HCT116 (cell line): ENCODE results near the gene GJC1. TPM values are rescaled to one million over a fixed set of nuclear protein-coding genes. Genes with fewer than 3 reads are reported as not detected.

Experiments
- ATAC-seq: fragments of 200-7000 bp; cut with Tn5 transposase; 2 replicates; pipeline ENCODE4 v1.9.1; 2020; ENCODE audit warnings: mild to moderate bottlenecking, moderate library complexity
- BruUV-seq: library from RNA; stranded (reverse); fragments of 400-500 nt; replicated peaks from 2 replicates; lab custom pipeline; 2021; lab: Mats Ljungman, UMichigan
- CTCF ChIA-PET: fragments of 300-600 bp; sonication (Branson Sonifier 250); formaldehyde crosslinking; loops from one replicate; lab custom pipeline; 2021; ENCODE audit warnings: antibody characterized with exemption; lab: Charles Lee
- POLR2A ChIA-PET: fragments of 300-600, 350-600 bp; sonication (Branson Sonifier 250); formaldehyde crosslinking; loops from one replicate; lab custom pipeline; 2021; ENCODE audit warnings: antibody characterized with exemption; lab: Charles Lee
- RAD21 ChIA-PET, 2 experiments: fragments of 300-600 bp; sonication (Branson Sonifier 250); formaldehyde crosslinking; loops; one replicate each; lab custom pipeline; 2023; ENCODE audit warnings: low total read pairs in 2 of 2; ENCODE audit not compliant: uncharacterized antibody in 2 of 2, unreplicated experiment in 2 of 2, low non-redundant PET in 1 of 2; lab: Charles Lee
- DNase-seq: peaks from one replicate; pipeline ENCODE4 v3.0.0-alpha.2; 2010; ENCODE audit warnings: low read depth, low spot score
- H2AFZ ChIP-seq: fragments of 200-600 bp; shearing (Covaris generic), sonication (generic); 2 replicates; pipeline ENCODE4 v1.6.1; 2017; ENCODE audit warnings: low read depth, mixed run types, mixed read lengths, antibody characterized with exemption, low read length; ENCODE audit not compliant: poor library complexity, severe bottlenecking
- H3K27ac ChIP-seq: 2 replicates; pipeline ENCODE4 v1.5.1; 2012; ENCODE audit warnings: low read depth, low read length
- H3K27me3 ChIP-seq: fragments of 200-600 bp; sonication (generic); 2 replicates; pipeline ENCODE4 v1.6.1; 2016; ENCODE audit warnings: mixed run types, low read length, mixed read lengths; ENCODE audit not compliant: insufficient read depth
- H3K36me3 ChIP-seq, 2 experiments: fragments of 200-500 bp in 1 of 2; fragments of 200-600 bp in 1 of 2; sonication (Bioruptor generic) in 1 of 2; sonication (generic) in 1 of 2; 2 replicates each; pipeline versions ENCODE4 v1.5.1 to v1.6.1; 2014 to 2016; ENCODE audit warnings: low read length in 2 of 2, inconsistent platforms in 1 of 2, mixed read lengths in 1 of 2, mixed run types in 1 of 2; ENCODE audit not compliant: insufficient read depth in 2 of 2, control insufficient read depth in 1 of 2
- H3K4me1 ChIP-seq, 2 experiments: fragments of 200-600 bp in 1 of 2; sonication (generic) in 1 of 2; 2 replicates each; pipeline versions ENCODE4 v1.5.1 to v1.6.1; 2012 to 2017; ENCODE audit warnings: low read length in 2 of 2, inconsistent platforms in 1 of 2, mild to moderate bottlenecking in 1 of 2, mixed read lengths in 1 of 2, mixed run types in 1 of 2, moderate library complexity in 1 of 2; ENCODE audit not compliant: insufficient read depth in 2 of 2, control insufficient read depth in 1 of 2
- H3K4me2 ChIP-seq: fragments of 200-600 bp; sonication (generic); 2 replicates; pipeline ENCODE4 v1.6.1; 2017; ENCODE audit warnings: mixed run types, low read length, mixed read lengths
- H3K4me3 ChIP-seq, 2 experiments: fragments of 200-600 bp in 1 of 2; sonication (generic) in 1 of 2; replicated peaks in 1 of 2; 2 replicates each; pipeline ENCODE4 v1.5.1; 2011 to 2016; ENCODE audit warnings: low read length in 2 of 2, control low read depth in 1 of 2, low read depth in 1 of 2, mild to moderate bottlenecking in 1 of 2, mixed read lengths in 1 of 2, mixed run types in 1 of 2
- H3K79me2 ChIP-seq: fragments of 200-600 bp; sonication (generic); 2 replicates; pipeline ENCODE4 v1.6.1; 2017; ENCODE audit warnings: mild to moderate bottlenecking, mixed run types, low read length, moderate library complexity, mixed read lengths; ENCODE audit not compliant: insufficient read depth
- H3K9ac ChIP-seq: fragments of 200-600 bp; sonication (generic); 2 replicates; pipeline ENCODE4 v1.6.1; 2016; ENCODE audit warnings: low read length, mixed read lengths
- H3K9me2 ChIP-seq: fragments of 200-600 bp; sonication (generic), shearing (Covaris generic); 2 replicates; pipeline ENCODE4 v1.6.1; 2017; ENCODE audit warnings: mixed run types, mild to moderate bottlenecking, moderate library complexity; ENCODE audit not compliant: insufficient read depth
- H3K9me3 ChIP-seq, 2 experiments: fragments of 200-500 bp in 1 of 2; fragments of 200-600 bp in 1 of 2; sonication (Bioruptor generic) in 1 of 2; sonication (generic) in 1 of 2; 2 replicates each; pipeline ENCODE4 v1.6.1; 2014 to 2017; ENCODE audit warnings: low read length in 2 of 2, mixed read lengths in 2 of 2, inconsistent platforms in 1 of 2, low read depth in 1 of 2, mild to moderate bottlenecking in 1 of 2, mixed run types in 1 of 2, moderate library complexity in 1 of 2; ENCODE audit not compliant: control insufficient read depth in 1 of 2, insufficient read depth in 1 of 2
- H4K20me1 ChIP-seq: fragments of 200-600 bp; sonication (generic), shearing (Covaris generic); 2 replicates; pipeline ENCODE4 v1.6.1; 2017; ENCODE audit warnings: mixed run types, mild to moderate bottlenecking, moderate library complexity; ENCODE audit not compliant: insufficient read depth
- ATF3 ChIP-seq: IDR thresholded peaks from 2 replicates; pipeline ENCODE4 v1.6.1; 2012
- CBX3 ChIP-seq: IDR thresholded peaks from 2 replicates; pipeline ENCODE4 v1.6.1; 2012; ENCODE audit warnings: low read depth
- EGR1 ChIP-seq: IDR thresholded peaks from 2 replicates; pipeline ENCODE4 v1.6.1; 2012; ENCODE audit warnings: low read depth
- ELF1 ChIP-seq: IDR thresholded peaks from 2 replicates; pipeline ENCODE4 v1.6.1; 2012; ENCODE audit warnings: low read depth, borderline replicate concordance
- EZH2 ChIP-seq: fragments of 200-600 bp; sonication (generic); IDR thresholded peaks from 2 replicates; pipeline ENCODE4 v1.6.1; 2017; ENCODE audit warnings: antibody characterized with exemption, mixed run types
- EZH2phosphoT487 ChIP-seq: fragments of 200-600 bp; IDR thresholded peaks from 2 replicates; pipeline ENCODE4 v1.6.1; 2018; ENCODE audit warnings: antibody characterized with exemption, borderline replicate concordance
- FOSL1 ChIP-seq: IDR thresholded peaks from 2 replicates; pipeline ENCODE4 v1.6.1; 2012; ENCODE audit warnings: low read depth
- JUND ChIP-seq: IDR thresholded peaks from 2 replicates; pipeline ENCODE4 v1.6.1; 2012
- MAX ChIP-seq: IDR thresholded peaks from 2 replicates; pipeline ENCODE4 v1.6.1; 2012
- POLR2A ChIP-seq: IDR thresholded peaks from 2 replicates; pipeline ENCODE4 v1.7.0; 2011; ENCODE audit warnings: borderline replicate concordance; ENCODE audit not compliant: insufficient read depth, insufficient read length; ENCODE audit errors: extremely low read depth
- POLR2AphosphoS5 ChIP-seq: IDR thresholded peaks from 2 replicates; pipeline ENCODE4 v1.6.1; 2011; ENCODE audit warnings: mild to moderate bottlenecking, low read depth, low read length, moderate library complexity
- RAD21 ChIP-seq: IDR thresholded peaks from 2 replicates; pipeline ENCODE4 v1.6.1; 2012; ENCODE audit warnings: low read depth, mild to moderate bottlenecking
- SIN3A ChIP-seq: IDR thresholded peaks from 2 replicates; pipeline ENCODE4 v1.6.1; 2012; ENCODE audit warnings: low read depth
- SP1 ChIP-seq: IDR thresholded peaks from 2 replicates; pipeline ENCODE4 v1.6.1; 2012; ENCODE audit warnings: low read depth
- SRF ChIP-seq: IDR thresholded peaks from 2 replicates; pipeline ENCODE4 v1.6.1; 2012; ENCODE audit warnings: low read depth
- TCF7L2 ChIP-seq: IDR thresholded peaks from 2 replicates; pipeline ENCODE4 v1.7.0; 2011; ENCODE audit warnings: borderline replicate concordance, inconsistent platforms; ENCODE audit not compliant: insufficient read depth, insufficient read length; ENCODE audit errors: extremely low read depth
- YY1 ChIP-seq: IDR thresholded peaks from 2 replicates; pipeline ENCODE4 v1.6.1; 2011; ENCODE audit warnings: low read length, low read depth, moderate library complexity, mild to moderate bottlenecking; ENCODE audit not compliant: insufficient replicate concordance; ENCODE audit errors: extremely low read depth
- ZBTB33 ChIP-seq: IDR thresholded peaks from 2 replicates; pipeline ENCODE4 v1.6.1; 2011; ENCODE audit warnings: mild to moderate bottlenecking, low read length, moderate library complexity; ENCODE audit not compliant: insufficient replicate concordance; ENCODE audit errors: extremely low read depth
- ZNF274 ChIP-seq: fragments of 200-500 bp; sonication (Bioruptor generic); IDR thresholded peaks from 2 replicates; pipeline ENCODE4 v1.6.1; 2014; ENCODE audit warnings: mild to moderate bottlenecking, low read depth, low read length, inconsistent platforms
- intact Hi-C: fragments of 100-400 bp; cut with micrococcal nuclease; formaldehyde crosslinking; loops from 2 replicates; pipeline ENCODE4 v1.10.0; 2022
- total RNA-seq: library from RNA; stranded (reverse); gene quantifications from one replicate; pipeline ENCODE4 v1.2.1, GENCODE V29; 2021; ENCODE audit not compliant: unreplicated experiment
- TF ChIP-seq, protein P1 (sequence below): IDR thresholded peaks from 2 replicates; pipeline ENCODE4 v1.6.1; 2012; ENCODE audit warnings: low read depth

The GJC1 gene
- total RNA-seq, 1 experiment from 2014 or later: 62.4 TPM

DNA sequence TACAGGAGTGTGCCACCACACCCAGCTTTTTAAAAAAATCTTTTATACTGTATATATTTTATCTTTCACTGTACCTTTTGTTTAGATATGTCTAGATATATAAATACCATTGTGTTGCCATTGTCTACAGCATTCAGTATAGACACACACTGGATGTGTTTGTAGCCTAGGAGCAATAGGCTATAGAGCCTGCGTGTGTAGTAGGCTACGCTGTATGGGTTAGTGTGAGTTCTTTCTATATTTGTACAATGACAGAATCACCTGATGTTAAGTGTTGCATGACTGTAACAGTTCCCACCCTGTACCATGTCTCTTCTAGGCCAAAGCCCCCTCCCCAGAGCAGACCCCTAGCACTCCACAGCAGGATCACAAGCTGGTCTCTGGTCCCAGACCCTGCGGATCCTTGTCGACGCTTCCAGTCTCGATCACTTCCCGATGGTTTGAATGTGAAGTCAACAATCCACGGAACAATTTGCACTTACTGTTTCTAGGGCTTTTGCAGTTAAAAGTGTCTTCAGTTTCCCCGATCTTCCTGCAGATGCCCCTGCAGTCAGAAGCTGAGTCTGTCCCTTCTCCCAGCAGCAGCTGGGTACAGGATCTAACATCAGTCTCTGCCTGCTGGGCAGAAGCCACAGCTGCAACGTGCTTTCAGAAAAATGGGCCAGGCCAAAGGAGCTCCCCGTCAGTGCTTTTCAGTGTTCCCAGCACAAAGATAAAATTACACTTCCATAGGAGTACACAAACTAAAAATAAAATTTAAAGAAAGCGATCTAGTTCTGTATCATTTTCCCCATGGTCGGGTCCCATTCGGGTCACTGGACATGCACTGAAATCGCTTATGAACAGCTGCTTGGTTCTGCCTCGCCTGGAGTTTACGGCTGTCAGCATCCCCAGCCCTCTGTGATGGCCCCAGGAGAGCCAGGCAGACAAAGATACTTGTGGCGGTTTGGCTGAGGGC is 35.9 kb downstream of the GJC1 start:
- no peak for TF ChIP-seq ATF3
- TF ChIP-seq JUND: no peak
- no peak for TF ChIP-seq CBX3
- TF ChIP-seq YY1: no peak
- TF ChIP-seq ELF1: no peak
- no peak for TF ChIP-seq ZNF274
- no peak for TF ChIP-seq EGR1
- no peak for TF ChIP-seq SIN3A
- no peak for TF ChIP-seq POLR2A
- TF ChIP-seq, protein P1, sequence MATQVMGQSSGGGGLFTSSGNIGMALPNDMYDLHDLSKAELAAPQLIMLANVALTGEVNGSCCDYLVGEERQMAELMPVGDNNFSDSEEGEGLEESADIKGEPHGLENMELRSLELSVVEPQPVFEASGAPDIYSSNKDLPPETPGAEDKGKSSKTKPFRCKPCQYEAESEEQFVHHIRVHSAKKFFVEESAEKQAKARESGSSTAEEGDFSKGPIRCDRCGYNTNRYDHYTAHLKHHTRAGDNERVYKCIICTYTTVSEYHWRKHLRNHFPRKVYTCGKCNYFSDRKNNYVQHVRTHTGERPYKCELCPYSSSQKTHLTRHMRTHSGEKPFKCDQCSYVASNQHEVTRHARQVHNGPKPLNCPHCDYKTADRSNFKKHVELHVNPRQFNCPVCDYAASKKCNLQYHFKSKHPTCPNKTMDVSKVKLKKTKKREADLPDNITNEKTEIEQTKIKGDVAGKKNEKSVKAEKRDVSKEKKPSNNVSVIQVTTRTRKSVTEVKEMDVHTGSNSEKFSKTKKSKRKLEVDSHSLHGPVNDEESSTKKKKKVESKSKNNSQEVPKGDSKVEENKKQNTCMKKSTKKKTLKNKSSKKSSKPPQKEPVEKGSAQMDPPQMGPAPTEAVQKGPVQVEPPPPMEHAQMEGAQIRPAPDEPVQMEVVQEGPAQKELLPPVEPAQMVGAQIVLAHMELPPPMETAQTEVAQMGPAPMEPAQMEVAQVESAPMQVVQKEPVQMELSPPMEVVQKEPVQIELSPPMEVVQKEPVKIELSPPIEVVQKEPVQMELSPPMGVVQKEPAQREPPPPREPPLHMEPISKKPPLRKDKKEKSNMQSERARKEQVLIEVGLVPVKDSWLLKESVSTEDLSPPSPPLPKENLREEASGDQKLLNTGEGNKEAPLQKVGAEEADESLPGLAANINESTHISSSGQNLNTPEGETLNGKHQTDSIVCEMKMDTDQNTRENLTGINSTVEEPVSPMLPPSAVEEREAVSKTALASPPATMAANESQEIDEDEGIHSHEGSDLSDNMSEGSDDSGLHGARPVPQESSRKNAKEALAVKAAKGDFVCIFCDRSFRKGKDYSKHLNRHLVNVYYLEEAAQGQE: no peak
- TF ChIP-seq EZH2: no peak
- TF ChIP-seq RAD21: no peak
- no peak for TF ChIP-seq TCF7L2
- no peak for TF ChIP-seq POLR2AphosphoS5
- no peak for TF ChIP-seq SRF
- no peak for TF ChIP-seq EZH2phosphoT487
- TF ChIP-seq SP1: no peak
- no peak for TF ChIP-seq ZBTB33
- no peak for TF ChIP-seq MAX
- no peak for TF ChIP-seq FOSL1
- intact Hi-C loops: no loop called here
- H2AFZ ChIP-seq: no peak overlapping the region
- peaks cover 8% of the 10 kb centered on the region; the same call in 1 of the 2 replicates for H3K79me2 ChIP-seq
- no peak for DNase-seq
- H3K4me3 ChIP-seq: peak overlapping the region in 1 of 2 experiments; percentile 22; a peak in 2 of 4 replicates
- H3K4me2 ChIP-seq: peak overlapping the region; percentile 65
- H3K27me3 ChIP-seq: no peaks in the 10 kb centered on the region
- BruUV-seq: TSS peak; percentile 15
- no peaks in the 10 kb centered on the region for H3K9me2 ChIP-seq
- ATAC-seq: no peak
- H3K36me3 ChIP-seq: peaks cover 0 to 9% of the 10 kb centered on the region in 2 experiments; a peak in 1 of 4 replicates
- peaks cover 15 to 57% of the 10 kb centered on the region in 2 experiments for H3K4me1 ChIP-seq
- H3K9me3 ChIP-seq: no peaks in the 10 kb centered on the region
- H3K27ac ChIP-seq: peak overlapping the region; percentile 61
- POLR2A ChIA-PET: interaction anchor here (1.2 to 1.4 kb wide), 2 partner anchors 27 to 356 kb away, joined by 4 read pairs; no protein-coding TSS in a partner anchor
- no peaks in the 10 kb centered on the region for H4K20me1 ChIP-seq
- CTCF ChIA-PET: interaction anchor here (1.6 to 3.7 kb wide), 2 partner anchors 14 to 19 kb away, joined by 3 to 12 read pairs; no protein-coding TSS in a partner anchor
- peak overlapping the region; percentile 51 for H3K9ac ChIP-seq
- RAD21 ChIA-PET: no interaction called here
